DND-41 (cell line): Measurements from ENCODE around the gene PZP.

Experiments used
- CTCF ChIP-seq: IDR thresholded peaks from 2 replicates; pipeline ENCODE4 v1.5.1; 2012; ENCODE audit warnings: borderline replicate concordance, low read length, moderate library complexity, mild to moderate bottlenecking; ENCODE audit not compliant: poor library complexity, severe bottlenecking; ENCODE audit errors: extremely low read depth
- EZH2 ChIP-seq: IDR thresholded peaks from 3 replicates; pipeline ENCODE4 v1.6.1; 2012; ENCODE audit warnings: borderline replicate concordance, low read depth, mild to moderate bottlenecking, moderate library complexity, low read length, inconsistent platforms; ENCODE audit not compliant: severe bottlenecking

- TF ChIP-seq CTCF: no peak
- no peak for TF ChIP-seq EZH2
Observed at GRCh38 chr12:9104767-9105423, 103.3 kb downstream of the PZP start.
